Measurements from ENCODE around the gene RCE1.
"Not testable (repeated sequence)": the region's sequence is repeated elsewhere in the genome, so short reads cannot be mapped to it uniquely, and the experiment has no call there.

Gene RCE1

DNA sequence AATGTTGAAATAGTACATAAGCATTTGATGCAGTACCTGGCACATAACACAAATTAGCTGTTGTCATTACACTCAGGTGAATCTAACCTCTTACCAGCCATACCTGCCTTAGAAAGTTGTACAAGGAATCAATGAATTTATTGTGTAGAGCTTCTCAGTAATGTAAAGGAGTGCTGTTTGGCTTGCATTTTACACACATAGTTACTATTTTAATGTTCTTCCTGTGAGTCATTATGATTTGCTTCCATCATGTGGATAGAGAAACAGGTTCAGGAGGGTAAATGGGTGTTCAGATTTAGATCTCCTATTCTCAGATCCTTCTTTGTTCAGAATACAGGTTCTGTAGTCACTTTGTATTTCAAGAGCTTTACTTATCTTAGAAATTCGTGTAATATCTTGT, 27.6 kb upstream of the RCE1 start:
- peak; percentile 22 for DNase-seq (ENCODE audit: low read depth, low spot score)
- TF ChIP-seq, protein P1, sequence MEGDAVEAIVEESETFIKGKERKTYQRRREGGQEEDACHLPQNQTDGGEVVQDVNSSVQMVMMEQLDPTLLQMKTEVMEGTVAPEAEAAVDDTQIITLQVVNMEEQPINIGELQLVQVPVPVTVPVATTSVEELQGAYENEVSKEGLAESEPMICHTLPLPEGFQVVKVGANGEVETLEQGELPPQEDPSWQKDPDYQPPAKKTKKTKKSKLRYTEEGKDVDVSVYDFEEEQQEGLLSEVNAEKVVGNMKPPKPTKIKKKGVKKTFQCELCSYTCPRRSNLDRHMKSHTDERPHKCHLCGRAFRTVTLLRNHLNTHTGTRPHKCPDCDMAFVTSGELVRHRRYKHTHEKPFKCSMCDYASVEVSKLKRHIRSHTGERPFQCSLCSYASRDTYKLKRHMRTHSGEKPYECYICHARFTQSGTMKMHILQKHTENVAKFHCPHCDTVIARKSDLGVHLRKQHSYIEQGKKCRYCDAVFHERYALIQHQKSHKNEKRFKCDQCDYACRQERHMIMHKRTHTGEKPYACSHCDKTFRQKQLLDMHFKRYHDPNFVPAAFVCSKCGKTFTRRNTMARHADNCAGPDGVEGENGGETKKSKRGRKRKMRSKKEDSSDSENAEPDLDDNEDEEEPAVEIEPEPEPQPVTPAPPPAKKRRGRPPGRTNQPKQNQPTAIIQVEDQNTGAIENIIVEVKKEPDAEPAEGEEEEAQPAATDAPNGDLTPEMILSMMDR (IDR thresholded peaks at IDR 0.05; ENCODE audit: low read depth, low read length), result no peak
- in situ Hi-C loops (cut with HindIII; ENCODE audit: low sequenced_read_pairs), result no loop called here
- no peak overlapping the region for H3K4me3 ChIP-seq (ENCODE audit: low read depth, low read length)

DNA sequence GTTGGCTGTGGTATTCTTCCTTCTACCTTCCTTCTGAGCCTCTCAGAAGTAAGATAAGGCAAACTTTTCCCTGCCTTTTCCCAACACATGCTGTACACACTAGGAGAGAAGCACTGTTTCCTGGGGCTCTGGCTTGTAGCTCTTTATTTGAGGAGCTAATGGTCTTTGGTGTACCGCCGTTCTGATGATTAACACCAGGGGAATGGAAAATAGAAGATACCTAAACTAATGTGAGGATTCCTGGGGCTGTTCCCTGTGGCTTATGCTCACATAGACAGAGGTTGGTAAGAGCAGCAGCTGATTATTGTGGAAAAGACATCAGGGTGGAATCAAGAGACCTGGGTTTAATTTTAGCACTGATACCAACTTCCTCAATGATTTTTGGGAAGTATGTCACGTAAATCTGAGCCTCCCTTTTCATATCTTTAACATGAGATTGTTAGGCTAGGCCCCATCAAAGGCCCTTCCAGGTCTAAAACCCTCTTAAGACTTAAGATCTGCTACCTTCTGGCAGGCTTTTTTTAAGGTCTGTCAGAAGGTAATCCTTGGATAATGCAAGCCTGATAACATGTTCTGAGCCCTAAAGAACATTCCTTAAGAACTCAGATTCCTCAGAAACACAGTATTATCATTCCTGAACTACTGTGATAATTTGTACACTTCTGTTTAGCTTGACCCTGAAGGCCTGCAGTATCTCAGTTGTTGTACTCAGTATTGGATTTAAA, 24.8 kb upstream of the RCE1 start:
- TF ChIP-seq, protein P1 (IDR thresholded peaks at IDR 0.05; ENCODE audit: low read depth, low read length), result no peak
- no peak overlapping the region for H3K4me3 ChIP-seq (ENCODE audit: low read depth, low read length)
- peak; percentile 33 for DNase-seq (ENCODE audit: low read depth, low spot score)
- in situ Hi-C loops (cut with HindIII; ENCODE audit: low sequenced_read_pairs), result no loop called here

DNA sequence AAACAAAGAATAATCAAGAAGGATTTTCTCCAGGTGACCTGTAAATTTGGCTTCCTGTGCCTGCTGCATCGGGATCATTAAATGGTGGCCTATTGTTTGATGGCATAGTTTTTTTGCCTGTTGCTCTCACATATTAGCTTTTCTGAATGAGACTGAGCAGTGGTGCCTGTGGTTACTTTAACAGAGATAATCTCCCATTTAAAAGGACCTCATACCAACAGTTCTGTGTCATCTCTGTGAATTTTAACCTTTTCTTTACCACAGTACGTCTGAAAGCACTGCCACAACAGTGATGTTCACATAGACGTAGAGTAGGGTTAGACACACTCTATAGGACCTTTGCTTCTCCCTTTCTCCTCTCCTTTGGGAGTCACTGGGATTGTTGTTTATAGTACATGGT, 22.9 kb upstream of the RCE1 start:
- DNase-seq (ENCODE audit: low read depth, low spot score), result no peak
- H3K4me3 ChIP-seq (ENCODE audit: low read depth, low read length), result no peak overlapping the region
- TF ChIP-seq, protein P1 (IDR thresholded peaks at IDR 0.05; ENCODE audit: low read depth, low read length), result no peak
- in situ Hi-C loops (cut with HindIII; ENCODE audit: low sequenced_read_pairs), result no loop called here

DNA sequence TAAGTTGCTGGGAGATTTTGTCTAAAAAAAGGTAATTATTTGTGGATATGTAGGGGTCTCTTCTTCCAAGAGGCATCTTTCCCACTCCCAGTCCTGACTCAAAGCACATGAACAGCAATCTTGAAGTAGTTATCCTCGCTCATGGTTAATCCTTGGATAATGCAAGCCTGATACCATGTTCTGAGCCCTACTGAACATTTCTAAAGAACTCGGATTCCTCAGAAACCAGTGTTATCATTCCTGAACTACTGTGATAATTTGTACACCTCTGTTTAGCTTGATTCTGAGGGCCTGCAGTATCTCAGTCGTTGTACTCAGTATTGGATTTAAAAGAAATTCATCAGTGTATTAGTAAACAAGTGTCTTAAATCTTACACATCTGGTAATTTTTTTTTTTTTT, 22.3 kb upstream of the RCE1 start:
- TF ChIP-seq, protein P1 (IDR thresholded peaks at IDR 0.05; ENCODE audit: low read depth, low read length), result no peak
- in situ Hi-C loops (cut with HindIII; ENCODE audit: low sequenced_read_pairs), result no loop called here
- no peak for DNase-seq (ENCODE audit: low read depth, low spot score)
- H3K4me3 ChIP-seq (ENCODE audit: low read depth, low read length), result no peak overlapping the region

DNA sequence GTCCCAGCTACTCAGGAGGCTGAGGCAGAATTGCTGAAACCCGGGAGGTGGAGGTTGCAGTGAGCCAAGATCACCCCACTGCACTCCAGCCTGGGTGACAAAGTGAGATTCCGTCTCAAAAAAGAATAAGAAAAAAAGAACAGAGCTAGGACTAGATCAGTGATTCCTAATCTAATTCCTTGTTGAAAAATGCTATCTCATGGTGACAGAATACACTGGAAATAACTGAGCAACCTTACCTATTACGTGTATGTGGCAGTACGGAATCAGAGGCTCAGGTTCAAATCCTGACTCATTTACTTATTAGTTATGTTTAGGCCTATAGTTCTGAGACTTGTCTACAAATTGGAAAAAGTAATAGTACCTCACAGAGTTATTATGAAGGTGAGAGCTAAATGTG, 19.5 kb upstream of the RCE1 start:
- TF ChIP-seq, protein P1 (IDR thresholded peaks at IDR 0.05; ENCODE audit: low read depth, low read length), result no peak

DNA sequence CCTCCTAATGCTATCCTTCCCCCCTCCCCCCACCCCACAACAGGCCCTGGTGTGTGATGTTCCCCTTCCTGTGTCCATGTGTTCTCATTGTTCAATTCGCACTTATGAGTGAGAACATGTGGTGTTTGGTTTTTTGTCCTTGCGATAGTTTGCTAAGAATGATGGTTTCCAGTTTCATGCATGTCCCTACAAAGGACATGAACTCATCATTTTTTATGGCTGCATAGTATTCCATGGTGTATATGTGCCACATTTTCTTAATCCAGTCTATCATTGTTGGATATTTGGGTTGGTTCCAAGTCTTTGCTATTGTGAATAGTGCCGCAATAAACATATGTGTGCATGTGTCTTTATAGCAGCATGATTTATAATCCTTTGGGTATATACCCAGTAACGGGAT, 18.7 kb upstream of the RCE1 start:
- in situ Hi-C loops (cut with HindIII; ENCODE audit: low sequenced_read_pairs); DNase-seq (ENCODE audit: low read depth, low spot score); H3K4me3 ChIP-seq (ENCODE audit: low read depth, low read length): not testable (repeated sequence)

More for the DNA sequence above, 19.5 kb upstream of the RCE1 start:
- no peak for DNase-seq (ENCODE audit: low read depth, low spot score)
- in situ Hi-C loops (cut with HindIII; ENCODE audit: low sequenced_read_pairs), result no loop called here
- no peak overlapping the region for H3K4me3 ChIP-seq (ENCODE audit: low read depth, low read length)

DNA sequence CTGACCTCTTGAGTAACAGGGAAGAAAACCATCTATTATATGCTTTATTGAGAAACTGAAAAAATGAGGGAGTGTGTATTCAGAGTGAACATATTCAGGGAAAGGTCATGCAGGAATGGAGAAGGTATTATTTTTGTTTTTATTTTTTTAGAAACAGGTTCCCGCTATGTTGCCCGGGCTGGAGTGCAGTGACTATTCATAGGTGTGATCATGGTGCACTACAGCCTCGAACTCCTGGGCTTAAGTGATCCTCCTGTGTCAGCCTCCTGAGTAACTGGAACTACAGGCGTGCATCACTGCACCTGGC, 8.7 kb upstream of the RCE1 start:
- TF ChIP-seq, protein P1 (IDR thresholded peaks at IDR 0.05; ENCODE audit: low read depth, low read length), result no peak
- DNase-seq (ENCODE audit: low read depth, low spot score), result no peak
- in situ Hi-C loops (cut with HindIII; ENCODE audit: low sequenced_read_pairs), result no loop called here
- H3K4me3 ChIP-seq (ENCODE audit: low read depth, low read length), result no peak overlapping the region

Data from astrocyte of the spinal cord (primary cell).